ENCODE measurements around the gene ZIC2.

ZIC2 gene

GRCh38 chr13:99961636-99962035 is 19.9 kb upstream of the ZIC2 start:
- Histone ChIP-seq H3K4me3 (replicated peaks; ENCODE audit: low read depth, low read length) (no peak overlapping the region), H3K36me3 (ENCODE audit: control insufficient read depth, insufficient read depth, low read length) (no peaks in the 10 kb centered on the region), H3K27me3 (replicated peaks; ENCODE audit: control insufficient read depth, insufficient read depth, low read length) (peaks cover 6% of the 10 kb centered on the region; the same call in 1 of the 2 replicates)
- TF ChIP-seq CTCF (IDR thresholded peaks at IDR 0.05; ENCODE audit: insufficient read depth, low read length, poor library complexity, severe bottlenecking) = no peak
- no peak for DNase-seq (ENCODE audit: extremely low read depth, insufficient read length)

GRCh38 chr13:99962242-99962641 is 19.3 kb upstream of the ZIC2 start:
- TF ChIP-seq CTCF (IDR thresholded peaks at IDR 0.05; ENCODE audit: insufficient read depth, low read length, poor library complexity, severe bottlenecking) = no peak
- no peak for DNase-seq (ENCODE audit: extremely low read depth, insufficient read length)
- Histone ChIP-seq H3K36me3 (ENCODE audit: control insufficient read depth, insufficient read depth, low read length) (no peaks in the 10 kb centered on the region), H3K4me3 (replicated peaks; ENCODE audit: low read depth, low read length) (no peak overlapping the region), H3K27me3 (replicated peaks; ENCODE audit: control insufficient read depth, insufficient read depth, low read length) (peaks cover 6% of the 10 kb centered on the region; the same call in 1 of the 2 replicates)

- no peak for DNase-seq (ENCODE audit: extremely low read depth, insufficient read length)
- Histone ChIP-seq H3K36me3 (ENCODE audit: control insufficient read depth, insufficient read depth, low read length) (no peaks in the 10 kb centered on the region), H3K4me3 (replicated peaks; ENCODE audit: low read depth, low read length) (no peak overlapping the region), H3K27me3 (replicated peaks; ENCODE audit: control insufficient read depth, insufficient read depth, low read length) (peaks cover 6% of the 10 kb centered on the region; the same call in 1 of the 2 replicates)
- TF ChIP-seq CTCF (IDR thresholded peaks at IDR 0.05; ENCODE audit: insufficient read depth, low read length, poor library complexity, severe bottlenecking) = no peak
Measured at GRCh38 chr13:99963816-99964339, 17.7 kb upstream of the ZIC2 start.

- peaks cover 4% of the 10 kb centered on the region; the same call in 1 of the 2 replicates for H3K27me3 ChIP-seq (replicated peaks; ENCODE audit: control insufficient read depth, insufficient read depth, low read length)
- no peaks in the 10 kb centered on the region for H3K36me3 ChIP-seq (ENCODE audit: control insufficient read depth, insufficient read depth, low read length)
- H3K4me3 ChIP-seq (replicated peaks; ENCODE audit: low read depth, low read length) = no peak overlapping the region
- no peak for DNase-seq (ENCODE audit: extremely low read depth, insufficient read length)
- no peak for TF ChIP-seq CTCF (IDR thresholded peaks at IDR 0.05; ENCODE audit: insufficient read depth, low read length, poor library complexity, severe bottlenecking)
Measured at GRCh38 chr13:99965329-99966000, 16.1 kb upstream of the ZIC2 start.

GRCh38 chr13:99966064-99966805 is 15.3 kb upstream of the ZIC2 start:
- no peaks in the 10 kb centered on the region for H3K36me3 ChIP-seq (ENCODE audit: control insufficient read depth, insufficient read depth, low read length)

More at GRCh38 chr13:99966064-99966805, 15.3 kb upstream of the ZIC2 start:
- TF ChIP-seq CTCF (IDR thresholded peaks at IDR 0.05; ENCODE audit: insufficient read depth, low read length, poor library complexity, severe bottlenecking) = no peak
- no peak overlapping the region for H3K4me3 ChIP-seq (replicated peaks; ENCODE audit: low read depth, low read length)
- H3K27me3 ChIP-seq (replicated peaks; ENCODE audit: control insufficient read depth, insufficient read depth, low read length) = peaks cover 4% of the 10 kb centered on the region; the same call in 1 of the 2 replicates
- no peak for DNase-seq (ENCODE audit: extremely low read depth, insufficient read length)

All from GM06990 (cell line).